Heart right ventricle (tissue), 16 donors: ENCODE data around the gene PIEZO1. TPM values are rescaled to one million over a fixed set of nuclear protein-coding genes. Genes with fewer than 3 reads are reported as not detected.

Source experiments
- ATAC-seq, 8 donors: fragments of 200-7000 bp; cut with Tn5 transposase; one replicate each; pipeline ENCODE4 v1.9.1; 2020; ENCODE audit warnings: mild to moderate bottlenecking in 8 of 8, moderate library complexity in 8 of 8, moderate number of reproducible peaks in 1 of 8
- DNase-seq, 2 donors: peaks; one replicate each; pipeline ENCODE4 v3.0.0-alpha.2; 2020
- H3K27ac ChIP-seq, 10 donors: fragments of 200-600 bp; sonication (generic) in 2 of 10; one replicate each; pipeline versions ENCODE4 v1.5.0 to v1.8.0; 2020 to 2022; ENCODE audit warnings: mild to moderate bottlenecking in 3 of 10
- H3K27me3 ChIP-seq, 7 donors: fragments of 200-600 bp; one replicate each; pipeline ENCODE4 v1.8.0; 2021 to 2022; ENCODE audit warnings: mild to moderate bottlenecking in 2 of 7
- H3K36me3 ChIP-seq, 9 donors: fragments of 200-600 bp; sonication (generic) in 1 of 9; one replicate each; pipeline versions ENCODE4 v1.5.0 to v1.8.0; 2020 to 2022; ENCODE audit warnings: mild to moderate bottlenecking in 2 of 9
- H3K4me1 ChIP-seq, 9 donors: fragments of 200-600 bp; sonication (generic) in 1 of 9; one replicate each; pipeline versions ENCODE4 v1.5.0 to v1.8.0; 2020 to 2022; ENCODE audit warnings: mild to moderate bottlenecking in 4 of 9
- H3K4me3 ChIP-seq, 10 donors: fragments of 200-600 bp; sonication (generic) in 2 of 10; one replicate each; pipeline versions ENCODE4 v1.5.0 to v1.8.0; 2020 to 2022; ENCODE audit warnings: mild to moderate bottlenecking in 7 of 10, moderate library complexity in 2 of 10
- H3K9me3 ChIP-seq, 11 donors: fragments of 200-600 bp in 10 of 11; sonication (generic) in 2 of 11; one replicate each; pipeline versions ENCODE4 v1.5.0 to v1.8.0; 2013 to 2022; ENCODE audit warnings: mild to moderate bottlenecking in 2 of 11, control low read depth in 1 of 11, moderate library complexity in 1 of 11
- CTCF ChIP-seq, 9 donors: fragments of 200-600 bp; sonication (generic) in 2 of 9; IDR thresholded peaks; one replicate each; pipeline versions ENCODE4 v1.5.0 to v1.8.0; 2021 to 2022; ENCODE audit warnings: antibody characterized with exemption in 9 of 9, mild to moderate bottlenecking in 5 of 9, moderate library complexity in 1 of 9
- WGBS, 2 donors: extraction: QIAGEN DNeasy Blood & Tissue Kit; methylation state at CpG; one replicate each; pipeline ENCODE4 v1.1.7; 2013; ENCODE audit warnings: inconsistent platforms in 1 of 2; 5-methylcytosine and 5-hydroxymethylcytosine counted together
- intact Hi-C, 10 donors: fragments of 100-400 bp; cut with DNase I; formaldehyde crosslinking; loops; one replicate each; pipeline versions ENCODE4 v1.11.1 to v1.14.2; 2022
- polyA plus RNA-seq, 2 donors: library from polyadenylated mRNA; stranded (reverse); fragments of 200-250 nt; gene quantifications; one replicate each; pipeline ENCODE4 v1.2.3, GENCODE V29; 2013
- total RNA-seq, 10 donors: library from RNA; stranded (reverse); fragmentation: NEBNext Ultra II Directional in 3 of 10; extraction: Animal tissue kit (Norgen Biotek cat#: 25700) in 3 of 10; gene quantifications; one replicate each; pipeline versions ENCODE4 v1.2.1 to v1.2.4, GENCODE V29; 2021 to 2023
- donor health status: Arrhythmogenic right ventricular cardiomyopathy.
- donor health status: ischemic (EF 13 %, LVEDD 7.1; RV severe dilation, severe dysfunction).
- donor health status: healthy with polysubstance abuse.
- donor health status: DM: no; HTN: yes; CAD: no.
- donor health status: DM: no; HTN: no; CAD: no.
- donor health status: ischemic (EF 25% LVEDD 6.9; RV normal size, moderate dysfunction).
- donor health status: ischemic (EF 25% LVEDD 5.7; RV mildly dilated, moderate dysfunction).
- donor health status: healthy.
- donor health status: DM: yes; HTN: yes; CAD: no.
- donor health status: Ischemic cardiomyopathy.
- donor health status: ischemic (EF 35%, LVEDD 5.7; RV mildly dilated, moderate dysfunction).
- donor health status: nonischemic (EF 11% LVEDD 7.7; RV severe dilation, severe dysfunction).
- donor health status: DM: yes; HTN: yes; CAD: no.
- donor health status: PGD.
- donor health status: ischemic (EF 29% LVEDD 5.4; RV normal size, mild dysfunction).
- donor health status: nonischemic (EF 23%, LVEDD 6.1; RV moderate dilation, normal function).

Gene PIEZO1
- total and polyA plus RNA-seq, 12 donors = 12.3 to 78.2 (median 18.0) TPM

DNA sequence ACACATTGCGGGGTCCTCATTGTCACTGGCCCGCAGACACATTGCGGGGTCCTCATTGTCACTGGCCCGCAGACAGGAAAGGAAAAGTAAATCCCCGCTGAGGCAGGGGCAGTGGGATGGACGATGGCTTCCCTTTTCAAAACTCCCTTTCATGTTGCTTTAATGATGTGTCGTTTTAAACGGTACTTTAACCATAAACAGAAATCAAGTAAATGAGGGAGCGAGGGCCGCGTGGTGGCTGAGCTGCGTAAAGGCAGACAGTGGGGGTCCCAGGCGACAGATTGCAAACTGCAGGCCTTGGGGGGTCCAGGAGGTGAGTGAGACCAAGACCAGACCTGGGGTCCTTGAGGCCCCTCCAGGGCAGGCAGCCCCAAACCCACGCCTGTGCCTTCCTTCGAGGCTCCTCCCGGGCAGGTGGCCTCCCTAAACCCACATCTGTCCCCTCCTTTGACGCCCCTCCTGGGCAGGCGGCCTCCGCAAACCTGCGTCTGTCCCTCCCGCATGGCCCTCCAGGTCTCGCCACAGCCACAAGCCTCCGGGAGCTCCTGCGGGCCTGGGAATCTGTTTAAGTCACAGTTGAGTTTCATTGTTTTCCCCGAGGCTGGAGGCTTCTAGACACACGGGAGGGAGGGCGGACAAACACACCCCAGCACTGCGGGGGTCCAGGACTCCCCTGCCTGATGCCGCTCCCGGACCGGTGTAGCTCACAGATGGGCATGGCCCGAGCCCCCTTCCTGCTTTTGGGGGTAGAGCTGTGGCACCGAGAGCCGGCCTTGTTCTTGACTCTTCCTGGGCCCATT, 7.3 kb downstream of the PIEZO1 start:
- Histone ChIP-seq H3K27ac (no peak overlapping the region), H3K36me3 (peaks cover 0 to 6% (median 0%) of the 10 kb centered on the region in 9 donors), H3K4me3 (no peak overlapping the region), H3K9me3 (no peaks in the 10 kb centered on the region), H3K4me1 (peaks cover 19 to 77% (median 58%) of the 10 kb centered on the region in 9 donors), H3K27me3 (peaks cover 0 to 5% (median 0%) of the 10 kb centered on the region in 7 donors)
- DNase-seq (no peak), ATAC-seq (no peak)
- no peak for TF ChIP-seq CTCF (IDR thresholded peaks at IDR 0.05)
- intact Hi-C loops = no loop called here
- WGBS, 2 donors = 90 to 91% methylated on average over 34 of the region's 34 CpGs

- Histone ChIP-seq H3K27me3 (peaks cover 0 to 5% (median 0%) of the 10 kb centered on the region in 7 donors), H3K9me3 (no peaks in the 10 kb centered on the region), H3K36me3 (peaks cover 0 to 6% (median 0%) of the 10 kb centered on the region in 9 donors), H3K27ac (no peak overlapping the region), H3K4me3 (no peak overlapping the region), H3K4me1 (peaks cover 17 to 75% (median 57%) of the 10 kb centered on the region in 9 donors)
- intact Hi-C loops = no loop called here
- TF ChIP-seq CTCF (IDR thresholded peaks at IDR 0.05) = no peak
- 94% methylated on average over 18 of the region's 18 CpGs for WGBS, 2 donors
- ATAC-seq = no peak
- no peak for DNase-seq
These were observed 9.2 kb downstream of the PIEZO1 start for GRCh38 chr16:88775825-88776224.

GRCh38 chr16:88774544-88775393, 10.3 kb downstream of the PIEZO1 start:
- DNase-seq = no peak
- Histone ChIP-seq H3K9me3 (no peaks in the 10 kb centered on the region), H3K4me1 (peaks cover 19 to 75% (median 57%) of the 10 kb centered on the region in 9 donors)

More at GRCh38 chr16:88774544-88775393, 10.3 kb downstream of the PIEZO1 start:
- 94 to 97% methylated on average over 32 of the region's 32 CpGs for WGBS, 2 donors
- peaks cover 0 to 5% (median 0%) of the 10 kb centered on the region in 7 donors for H3K27me3 ChIP-seq
- no peak overlapping the region for H3K4me3 ChIP-seq
- peak overlapping the region in 3 of 10 donors; percentile 13 to 42 (median 15) for H3K27ac ChIP-seq
- peaks cover 0 to 6% (median 0%) of the 10 kb centered on the region in 9 donors for H3K36me3 ChIP-seq
- TF ChIP-seq CTCF (IDR thresholded peaks at IDR 0.05) = no peak
- intact Hi-C loops = no loop called here
- no peak for ATAC-seq
